Stimulated activated CD4-positive, alpha-beta T cell treated with anti-CD3 and anti-CD28 coated beads, Interleukin-12 subunit alpha, Interleukin-12 subunit beta, amount 100 ng/mL, for 48 hours (primary cell): ENCODE measurements around the gene ZNF692.

ENCODE experiments used
- DNase-seq, 3 donors: peaks; one replicate each; pipeline ENCODE4 v3.0.0-alpha.2; 2020; ENCODE audit warnings: low read depth in 2 of 3, low spot score in 1 of 3

The ZNF692 gene

DNA sequence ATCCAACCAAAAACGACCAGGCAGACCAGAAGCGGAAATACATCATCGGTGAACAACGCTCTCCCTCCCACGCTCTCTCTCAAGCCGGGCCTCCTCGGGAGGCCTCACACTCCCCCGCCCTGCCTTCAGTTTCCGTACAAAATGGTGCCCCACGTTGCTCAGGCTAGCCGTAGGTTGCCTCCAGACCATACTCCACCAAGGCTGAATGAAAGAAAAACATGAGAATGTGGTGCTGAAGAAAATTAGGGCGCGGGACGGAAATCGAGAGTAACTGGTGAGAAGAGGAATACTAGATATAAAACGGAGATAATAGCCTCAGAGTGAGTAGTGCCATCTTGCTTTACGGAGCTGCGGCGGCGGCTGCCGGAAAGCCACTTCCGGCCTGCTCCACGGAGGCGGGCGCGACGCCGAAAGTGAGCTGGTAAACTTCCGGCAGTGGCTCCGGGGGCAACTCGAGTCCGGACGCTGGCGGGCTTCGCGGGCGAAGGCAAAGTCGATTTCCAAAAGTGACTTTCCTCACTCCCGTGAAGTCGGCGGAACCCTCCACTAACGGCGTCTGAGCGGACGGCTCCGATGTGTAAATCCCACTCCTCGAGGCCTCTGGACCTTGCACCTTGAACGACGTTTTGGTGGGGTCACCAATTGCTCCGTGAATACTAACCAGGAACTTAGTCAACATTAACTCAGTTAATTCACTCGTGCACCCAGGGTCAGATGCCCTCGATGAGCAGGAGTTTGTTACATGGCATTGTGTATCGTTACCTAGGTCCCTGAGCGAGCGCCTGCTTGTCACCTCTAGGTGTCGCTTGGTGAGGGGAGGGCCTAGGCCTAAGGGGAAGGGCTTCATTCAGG, 32.8 kb downstream of the ZNF692 start, which contains the start of gene SH3BP5L:
SH3BP5L (minus strand) TSS at position 7 of the 852 bp plus-strand sequence. CDS start 980 bp downstream, outside the sequence.
- DNase-seq: peak; percentile 83 to 88 (median 86)

DNA sequence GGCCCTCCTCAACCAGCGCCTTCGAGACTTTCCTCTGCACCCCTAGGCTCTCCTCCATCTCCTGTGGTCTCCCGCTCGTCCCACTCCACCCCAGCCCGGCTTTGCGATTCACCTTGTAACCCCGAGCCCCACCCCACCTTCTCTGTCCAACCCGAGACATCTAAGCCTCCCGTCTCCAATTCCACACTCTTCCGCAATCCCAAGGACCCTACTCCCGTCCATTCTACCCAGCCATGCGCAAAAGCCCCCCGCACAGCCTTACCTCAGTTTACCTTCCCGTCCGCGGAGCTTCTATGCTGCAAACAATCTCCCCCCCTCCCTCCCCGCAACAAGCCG, 33.3 kb downstream of the ZNF692 start:
- no peak for DNase-seq

DNA sequence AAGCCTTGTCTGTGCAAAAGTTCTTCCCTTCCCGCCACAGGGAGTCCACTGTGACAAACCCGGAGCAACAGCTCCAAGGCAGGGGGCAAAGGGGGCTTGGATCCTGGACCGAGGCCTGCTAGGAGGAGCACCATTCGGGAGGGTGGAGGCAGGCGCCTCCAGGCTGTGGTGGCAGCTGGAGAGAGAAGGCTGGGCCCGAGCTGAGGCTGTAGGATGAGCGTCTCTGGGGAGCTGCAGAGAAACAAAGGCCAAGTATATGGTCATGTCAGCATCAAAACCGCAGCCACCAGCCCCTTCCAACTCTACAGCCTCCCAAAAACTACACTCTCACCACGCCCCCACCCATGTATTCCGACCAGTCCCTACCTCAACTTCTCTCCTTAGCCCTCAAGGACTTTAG, 33.7 kb downstream of the ZNF692 start:
- no peak for DNase-seq

DNA sequence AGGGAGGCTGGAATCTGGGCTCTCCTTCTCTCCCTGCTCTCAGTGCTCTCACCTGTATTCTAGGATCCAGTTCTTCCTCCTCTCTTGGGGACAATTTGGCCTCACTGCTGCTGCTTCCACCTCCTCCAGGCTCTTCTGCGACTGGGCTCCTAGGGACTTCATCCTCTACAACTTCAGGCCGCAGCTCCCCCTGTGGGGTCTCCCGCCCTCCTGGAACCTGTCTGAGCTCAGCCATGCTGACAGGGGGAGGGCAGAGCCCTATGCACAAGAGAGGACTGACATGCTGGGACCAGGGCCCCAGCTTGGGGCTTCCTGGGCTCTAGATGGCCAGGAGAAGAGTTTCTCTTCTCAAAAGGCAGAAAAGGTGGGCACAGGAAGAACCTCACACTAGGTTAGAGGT, 34.2 kb downstream of the ZNF692 start:
- DNase-seq: no peak

DNA sequence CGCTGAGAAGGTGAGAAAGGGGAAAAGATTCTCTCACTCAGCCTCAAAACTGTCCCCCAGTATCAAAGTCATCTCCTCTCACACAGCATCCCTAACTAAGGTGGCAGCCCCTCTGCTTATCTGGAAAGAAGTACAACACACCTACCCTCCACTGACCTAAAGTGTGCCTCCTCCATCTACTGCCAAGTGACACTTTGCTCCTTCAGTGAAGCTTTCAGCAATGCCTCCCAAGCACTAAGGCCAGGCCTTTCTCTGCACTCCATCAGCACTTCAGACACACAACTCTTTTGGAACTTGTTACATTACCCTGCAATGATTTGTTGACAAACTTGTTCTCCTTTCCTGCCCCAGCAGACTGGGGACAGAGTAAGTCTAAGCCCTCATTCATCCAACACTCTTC, 34.6 kb downstream of the ZNF692 start:
- DNase-seq: no peak

DNA sequence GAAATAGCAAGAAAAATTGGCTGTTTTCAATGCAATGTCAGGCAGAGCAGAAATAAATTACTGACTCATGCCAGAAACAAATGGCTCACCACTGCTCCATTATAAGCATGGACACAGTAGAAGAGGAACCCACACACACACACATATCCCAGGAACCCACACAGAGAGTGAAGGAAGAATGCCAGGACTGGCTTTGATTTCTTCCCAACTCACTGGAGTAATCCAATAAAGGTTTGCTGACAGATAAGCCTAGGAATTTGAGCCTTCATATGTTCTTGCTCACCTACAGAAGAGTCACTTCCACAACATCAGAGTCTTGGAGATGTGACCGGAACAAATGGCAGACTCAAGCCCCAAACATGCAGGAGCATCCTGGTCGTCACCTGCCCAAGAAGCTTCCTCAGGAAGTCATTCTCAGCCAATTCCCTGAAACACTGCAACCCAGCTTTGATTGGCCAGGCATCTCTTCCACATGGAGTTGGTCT, 35.3 kb downstream of the ZNF692 start:
- DNase-seq: no peak

DNA sequence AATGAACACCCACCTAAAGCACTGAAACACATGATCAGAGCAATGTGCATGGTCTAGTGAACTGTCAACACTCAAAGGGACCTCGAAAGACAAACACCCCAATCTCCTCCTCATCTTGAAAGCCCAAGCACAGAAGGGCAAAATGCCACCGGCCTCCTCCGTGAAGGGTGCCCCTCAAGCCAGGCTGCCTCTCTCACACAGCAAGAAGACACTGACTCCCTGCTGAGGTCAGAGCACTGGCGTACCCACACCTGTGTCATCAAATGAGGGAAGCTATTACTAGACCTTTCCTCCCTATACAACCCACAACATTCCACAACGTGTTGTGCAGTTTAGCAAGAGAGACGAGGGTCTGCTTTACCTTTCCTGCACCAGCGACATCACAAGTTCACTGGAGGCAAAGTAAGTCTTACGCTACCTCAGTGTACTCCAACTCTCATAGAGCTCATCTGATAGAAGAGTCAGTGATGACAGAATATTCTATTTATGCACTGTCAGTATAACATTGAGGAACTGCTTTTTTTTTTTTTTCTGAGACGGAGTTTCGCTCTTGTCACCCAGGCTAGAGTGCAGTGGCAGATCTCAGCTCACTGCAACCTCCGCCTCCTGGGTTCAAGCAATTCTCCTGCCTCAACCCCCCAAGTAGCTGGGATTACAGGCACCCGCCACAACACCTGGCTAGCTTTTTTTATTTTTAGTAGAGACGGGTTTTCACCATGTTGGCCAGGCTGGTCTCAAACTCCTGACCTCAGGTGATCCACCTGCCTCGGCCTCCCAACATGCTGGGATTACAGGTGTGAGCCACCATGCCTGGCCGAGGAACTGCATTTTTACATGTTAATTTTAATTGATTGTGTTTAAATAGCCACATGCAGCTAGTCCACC, 36.5 kb downstream of the ZNF692 start:
- DNase-seq: no peak

DNA sequence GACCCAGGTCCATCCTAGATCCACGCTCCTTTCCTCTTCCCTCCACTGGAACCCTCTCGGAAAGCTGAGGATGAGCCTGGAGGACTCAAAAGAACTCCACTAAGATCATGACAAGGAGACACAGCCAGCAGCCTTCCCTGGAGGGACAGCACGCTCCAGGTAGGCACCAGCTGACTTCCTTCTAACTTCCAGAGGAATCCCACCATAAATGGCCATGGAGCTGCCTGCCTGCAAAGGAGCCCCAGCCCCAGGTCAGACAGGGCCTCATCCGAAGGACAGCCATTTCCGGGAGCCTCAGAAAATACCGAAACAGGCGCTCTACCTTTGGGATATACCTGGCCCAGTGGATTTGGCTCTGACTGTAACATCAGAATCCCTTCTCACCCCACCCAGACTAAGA, 37.2 kb downstream of the ZNF692 start:
- DNase-seq: no peak

DNA sequence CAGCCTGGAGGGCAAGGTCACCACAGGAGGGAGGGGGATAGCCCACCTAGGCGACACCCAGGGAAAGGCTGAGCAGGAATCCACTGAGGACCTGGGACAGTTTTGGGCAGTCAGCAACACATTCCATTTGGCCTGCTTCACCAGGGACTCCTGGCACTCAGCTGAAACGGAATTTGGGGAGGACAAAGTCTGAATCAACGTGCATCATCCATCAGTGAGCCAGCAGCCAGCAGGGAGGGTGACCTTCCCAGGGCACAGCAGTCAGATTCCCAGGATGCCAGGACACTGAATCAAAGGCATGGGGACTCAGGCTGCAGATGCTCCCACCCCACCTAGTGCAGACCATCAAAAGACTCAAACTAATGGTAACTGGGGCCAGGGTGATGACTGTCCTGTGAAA, 37.8 kb downstream of the ZNF692 start:
- no peak for DNase-seq

DNA sequence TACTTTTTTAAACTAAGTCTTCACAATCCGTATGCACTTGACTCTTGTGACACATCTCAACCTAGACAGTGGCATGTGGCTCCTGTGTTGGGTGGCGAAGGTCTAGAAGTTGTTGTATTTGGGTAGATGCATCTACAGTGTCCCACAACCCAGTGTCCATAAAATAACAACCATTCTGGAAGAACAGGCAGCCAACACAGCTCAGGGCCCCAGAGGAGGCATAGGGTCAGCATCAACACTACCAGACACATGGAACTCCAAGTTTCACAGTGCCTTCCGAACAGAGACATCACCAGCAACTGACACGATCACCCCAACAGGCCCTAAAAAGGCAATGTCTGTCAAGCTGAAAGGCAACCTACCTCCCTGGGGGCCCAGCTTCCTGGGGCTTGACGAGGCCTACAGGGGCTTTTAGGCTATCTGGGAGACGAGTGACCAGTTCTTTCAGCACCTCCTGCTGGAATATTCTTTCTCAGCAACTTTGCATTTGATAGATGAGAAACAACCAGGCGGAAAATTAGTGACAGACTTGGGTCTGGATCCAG, 38.8 kb downstream of the ZNF692 start:
- no peak for DNase-seq

DNA sequence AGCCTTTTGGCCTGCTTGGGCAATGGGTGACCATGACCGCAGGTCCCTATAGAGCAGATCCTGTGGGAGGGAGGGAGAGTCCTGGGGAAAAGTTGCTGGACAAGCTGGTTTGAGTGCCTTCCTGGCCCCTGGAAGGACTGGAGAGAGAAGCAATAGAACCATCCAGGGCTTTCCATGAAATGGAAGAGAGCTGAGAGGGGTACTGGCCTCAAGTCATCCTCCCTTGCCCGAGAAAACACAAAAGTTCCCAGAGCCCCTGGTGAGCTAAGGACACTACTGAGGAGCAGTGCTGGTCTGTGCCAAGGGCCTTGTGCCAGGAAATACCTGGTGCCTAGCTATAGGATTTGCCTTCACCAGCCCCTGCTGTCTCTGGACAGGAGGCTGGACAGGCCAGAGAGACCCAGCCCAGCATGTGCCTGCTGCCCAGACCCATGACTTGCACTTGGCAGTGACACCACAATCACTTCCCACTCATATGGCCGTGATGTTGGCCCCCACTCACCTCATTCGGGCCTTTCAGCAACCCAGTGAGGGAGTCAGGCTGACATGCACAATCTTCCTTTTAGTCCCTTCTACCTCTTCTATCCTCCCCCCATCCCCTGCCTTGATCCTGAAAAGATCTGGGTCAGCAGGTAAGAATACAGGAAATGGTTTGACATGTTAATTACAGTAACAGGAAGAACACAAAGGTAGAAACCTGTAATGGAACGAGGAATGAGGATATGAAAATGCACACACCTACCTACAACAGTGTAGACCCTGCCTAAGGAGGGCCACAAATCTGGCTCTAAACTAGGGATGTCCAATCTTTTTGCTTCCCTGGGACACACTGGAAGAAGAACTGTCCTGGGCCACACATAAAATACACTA, 40.1 kb downstream of the ZNF692 start:
- DNase-seq: no peak

DNA sequence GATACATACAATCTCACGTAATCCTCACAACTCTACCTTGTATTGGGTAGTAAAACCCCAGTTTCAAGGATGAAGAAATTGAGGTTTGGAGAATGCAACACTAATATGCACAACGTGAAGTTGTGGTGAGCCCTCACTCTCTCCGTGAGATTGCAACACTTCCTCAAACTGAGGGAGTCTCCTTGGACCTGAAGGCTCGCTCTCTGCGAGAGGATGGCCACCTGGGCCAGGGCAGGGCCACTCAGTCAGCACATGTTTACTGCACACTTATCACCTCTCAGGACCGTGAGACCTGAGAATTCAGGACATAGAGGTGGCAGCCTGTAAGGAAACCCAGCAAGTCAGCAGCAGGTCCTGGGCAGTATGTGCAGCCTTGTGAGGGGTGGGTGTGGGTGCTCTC, 41.8 kb downstream of the ZNF692 start:
- DNase-seq: no peak

DNA sequence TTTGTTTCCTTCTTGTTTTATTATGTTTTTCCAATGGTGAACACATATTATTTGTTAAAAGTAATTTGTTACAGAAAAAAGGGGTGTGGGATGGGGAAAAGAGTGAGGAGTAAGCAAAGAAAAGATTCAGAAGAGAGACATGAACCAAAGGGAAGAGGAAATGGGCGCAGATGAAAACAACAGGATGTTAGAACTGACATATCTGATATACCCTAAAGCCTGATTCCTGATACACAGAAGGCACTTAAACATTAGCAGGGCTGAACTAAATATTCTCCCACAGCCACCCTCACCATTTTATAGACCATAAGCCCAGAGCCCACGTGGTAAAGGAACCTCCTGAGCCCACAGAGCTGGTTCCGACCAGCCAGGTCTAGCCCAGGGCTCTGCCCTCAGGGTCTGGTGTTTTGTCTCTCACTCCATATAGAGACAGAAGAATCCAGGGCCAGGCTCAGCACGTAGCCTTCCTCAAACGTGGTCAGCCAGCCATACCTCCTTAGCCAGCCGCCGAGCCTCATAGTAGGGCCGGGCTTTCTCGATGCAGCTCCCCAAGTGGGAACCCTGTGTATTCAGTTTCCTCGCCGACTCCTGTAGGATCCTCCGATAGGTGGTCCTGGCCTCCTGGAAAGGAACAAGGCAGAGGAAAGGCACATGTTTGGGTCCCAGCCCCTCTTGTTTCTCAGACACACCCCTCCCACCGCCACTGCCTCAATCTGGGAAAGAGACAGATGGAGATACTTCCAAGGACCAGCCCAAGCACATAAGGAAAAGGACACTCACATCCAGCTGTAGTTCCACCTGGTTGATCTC, 42.6 kb downstream of the ZNF692 start:
- DNase-seq: no peak

DNA sequence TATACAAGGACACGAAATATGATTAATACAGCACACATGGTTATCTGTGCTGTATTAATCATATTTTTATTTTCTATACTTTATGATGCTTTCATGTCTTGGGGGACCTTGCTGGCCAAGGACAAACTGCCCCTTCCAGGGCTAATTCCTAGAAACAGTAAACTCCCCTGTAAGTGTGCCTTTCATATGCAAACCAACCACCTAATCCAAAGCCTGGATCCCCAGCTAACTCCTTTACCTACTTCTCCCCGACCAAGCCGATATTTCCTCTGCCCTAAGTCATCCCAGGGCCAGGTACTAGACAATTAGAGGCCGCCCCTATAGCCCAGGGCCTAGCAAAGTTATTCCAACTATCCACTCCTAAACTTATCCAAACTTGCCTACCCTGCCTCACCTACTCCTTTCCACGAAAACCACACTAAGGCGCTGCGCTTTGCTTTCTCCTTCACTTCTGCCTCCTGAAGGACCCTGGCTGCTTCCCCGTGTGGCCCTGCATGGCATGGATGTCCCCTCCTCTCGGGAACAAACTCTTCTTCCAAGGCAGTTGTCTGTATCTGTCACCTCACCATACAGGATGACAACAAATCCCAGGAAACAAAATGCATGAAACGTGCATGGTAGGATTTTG, 43.4 kb downstream of the ZNF692 start:
- DNase-seq: no peak

DNA sequence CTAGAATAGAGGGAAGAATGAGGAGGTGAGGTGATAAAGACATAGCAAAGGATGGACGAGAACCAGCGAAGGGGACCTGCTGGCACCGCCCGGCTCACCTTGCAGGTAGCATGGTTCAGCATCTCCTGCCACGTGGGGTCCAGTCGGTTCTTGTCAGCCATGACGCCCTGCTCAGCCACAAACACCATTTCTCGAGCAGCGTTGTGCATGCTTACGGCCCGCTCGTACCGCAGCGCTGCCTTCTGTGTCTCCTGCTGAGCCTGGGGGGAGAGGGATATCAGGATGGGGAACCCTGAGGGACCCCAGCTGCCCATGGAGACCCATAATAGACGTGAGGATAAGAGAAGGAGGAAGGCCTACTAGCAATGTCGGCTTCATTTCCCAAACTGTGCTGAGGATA, 44.5 kb downstream of the ZNF692 start:
- DNase-seq: no peak

DNA sequence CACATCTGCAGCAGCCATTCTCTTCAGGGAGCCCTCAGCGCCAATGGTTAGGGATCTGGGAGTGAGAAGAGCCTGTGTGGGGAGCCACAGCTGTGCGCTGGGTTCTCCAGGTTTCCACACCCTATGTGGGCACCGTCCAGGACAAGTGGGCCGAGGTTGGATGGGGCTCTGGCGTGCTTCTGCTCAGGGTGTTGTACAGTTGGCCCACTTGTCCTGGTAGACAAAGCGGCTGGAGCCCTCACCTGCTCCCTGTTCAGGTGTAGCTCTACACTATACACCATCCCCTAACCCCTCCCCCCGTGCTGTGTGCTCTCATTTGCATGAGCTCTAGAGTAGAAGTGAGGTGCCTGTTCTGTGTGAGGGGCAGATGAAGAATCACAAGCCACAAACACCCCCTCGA, 45.3 kb downstream of the ZNF692 start:
- no peak for DNase-seq

DNA sequence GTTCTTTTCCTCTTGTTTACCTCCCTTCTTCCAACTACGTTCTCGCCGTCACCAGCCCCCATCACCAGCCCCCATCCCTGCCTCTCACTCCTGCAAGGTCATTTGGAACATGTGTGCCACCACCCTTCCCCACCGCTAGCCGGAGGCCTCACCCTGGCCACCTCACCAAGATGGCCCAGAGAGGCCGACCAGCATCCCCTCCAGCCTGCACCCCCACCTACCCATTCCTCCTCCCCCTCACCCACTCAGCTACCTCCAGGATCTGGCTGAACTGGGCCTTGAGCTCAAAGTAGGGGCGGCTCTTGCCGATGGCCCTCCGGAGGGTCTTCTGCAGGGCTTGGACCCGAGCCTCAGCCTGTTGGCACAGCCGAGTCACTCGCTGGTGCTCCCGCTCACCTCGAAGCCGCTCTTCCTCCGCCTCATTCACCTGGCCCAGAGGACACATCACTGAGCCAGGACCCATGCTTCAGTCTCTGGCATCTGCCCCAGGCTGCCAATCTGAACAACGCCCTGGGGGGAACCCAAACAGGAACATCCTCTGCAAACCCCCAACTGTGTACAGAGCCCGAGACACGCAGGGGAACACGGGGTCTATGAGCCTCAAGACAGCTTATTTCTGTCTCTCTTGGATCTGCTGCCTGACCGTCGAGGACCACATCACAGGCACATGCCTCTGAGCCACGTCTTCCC, 46.0 kb downstream of the ZNF692 start:
- no peak for DNase-seq

DNA sequence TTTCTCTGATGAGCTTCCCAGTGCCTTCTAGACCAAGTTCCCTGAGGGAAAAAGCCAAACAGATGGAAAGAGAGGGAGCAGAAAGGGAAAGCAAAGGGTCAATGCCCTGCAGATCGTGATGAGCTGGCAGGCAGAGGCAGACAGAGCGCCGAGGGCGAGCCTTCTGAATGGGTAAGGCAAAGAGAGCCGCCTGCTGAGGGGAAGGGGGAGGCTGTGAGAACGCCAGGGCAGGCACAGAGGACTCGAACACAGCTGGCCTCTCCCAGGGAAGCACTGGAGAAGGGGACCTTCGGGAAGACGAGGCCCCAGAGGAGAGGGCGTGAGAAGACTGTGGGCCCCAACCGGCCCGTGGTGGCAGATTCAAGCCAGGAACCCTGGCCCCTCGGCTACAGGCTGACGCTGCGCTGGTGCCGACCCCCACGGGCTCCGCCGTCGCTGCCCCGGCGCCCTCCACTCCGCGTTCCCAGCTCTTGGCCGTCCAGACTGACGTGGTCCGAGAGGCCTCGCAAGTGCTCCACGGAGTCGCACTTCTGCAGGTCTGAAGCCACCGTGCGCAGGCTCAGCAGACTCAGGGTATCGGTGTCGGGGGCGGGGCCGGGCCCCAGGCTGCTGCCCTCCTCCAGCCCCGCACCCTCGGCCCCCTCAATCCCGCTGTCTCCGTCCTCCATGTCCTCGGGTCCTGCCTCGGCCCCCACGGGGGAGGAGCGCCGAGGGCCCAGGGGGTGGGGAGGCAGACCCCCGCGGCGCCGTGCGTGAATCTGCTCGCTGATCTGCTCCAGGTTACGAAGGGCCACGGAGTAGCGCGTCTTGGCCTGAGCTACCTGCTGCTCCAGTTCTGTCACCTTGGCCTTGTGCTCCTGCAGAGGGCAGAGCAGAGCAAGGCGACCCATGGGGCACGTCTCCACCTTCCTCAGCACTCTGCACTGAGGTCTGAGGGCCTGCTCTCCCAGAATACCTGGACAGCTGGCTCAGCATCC, 47.1 kb downstream of the ZNF692 start:
- no peak for DNase-seq
